ENCODE data around the gene TMTC2.

DNA sequence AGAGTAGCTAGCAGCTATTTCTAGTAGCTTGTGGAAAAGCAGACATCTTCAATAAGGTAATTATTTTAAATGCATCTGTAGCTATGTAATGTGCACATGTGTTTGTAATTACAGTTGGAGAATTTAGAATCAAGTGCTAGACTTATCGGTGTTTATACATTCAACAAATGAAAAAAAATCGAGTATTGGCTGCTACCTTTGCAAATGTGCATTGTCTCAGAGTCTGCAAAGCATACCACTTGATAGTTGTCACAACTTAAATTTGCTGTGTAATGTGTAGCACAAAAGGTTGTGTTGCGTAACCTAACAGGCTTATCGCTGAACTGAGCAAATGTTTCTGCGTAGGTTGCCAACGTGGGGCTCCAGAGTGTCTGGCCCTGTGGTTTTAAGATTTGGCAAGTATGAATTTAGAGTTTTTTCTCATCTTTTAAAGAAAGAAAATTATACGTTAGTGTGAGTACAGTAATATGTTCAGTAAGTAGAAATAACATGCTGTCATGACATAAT lies 44.3 kb downstream of the TMTC2 start:
- peak; percentile 61; the same call in 1 of the 2 replicates for TF ChIP-seq POLR2AphosphoS5 (IDR thresholded peaks at IDR 0.05; ENCODE audit: borderline replicate concordance, low read depth, low read length)
- TF ChIP-seq EZH2 (IDR thresholded peaks at IDR 0.05): no peak

All from SK-N-MC (cell line).